Smooth muscle cell of the brain vasculature (primary cell): Measurements from ENCODE around the gene SPINK1.
"Not testable (repeated sequence)": the region's sequence is repeated elsewhere in the genome, so short reads cannot be mapped to it uniquely, and the experiment has no call there.

Experiments
- DNase-seq: peaks from one replicate; pipeline ENCODE4 v3.0.0-alpha.2; 2012; ENCODE audit warnings: low read depth, low spot score

SPINK1 gene

DNA sequence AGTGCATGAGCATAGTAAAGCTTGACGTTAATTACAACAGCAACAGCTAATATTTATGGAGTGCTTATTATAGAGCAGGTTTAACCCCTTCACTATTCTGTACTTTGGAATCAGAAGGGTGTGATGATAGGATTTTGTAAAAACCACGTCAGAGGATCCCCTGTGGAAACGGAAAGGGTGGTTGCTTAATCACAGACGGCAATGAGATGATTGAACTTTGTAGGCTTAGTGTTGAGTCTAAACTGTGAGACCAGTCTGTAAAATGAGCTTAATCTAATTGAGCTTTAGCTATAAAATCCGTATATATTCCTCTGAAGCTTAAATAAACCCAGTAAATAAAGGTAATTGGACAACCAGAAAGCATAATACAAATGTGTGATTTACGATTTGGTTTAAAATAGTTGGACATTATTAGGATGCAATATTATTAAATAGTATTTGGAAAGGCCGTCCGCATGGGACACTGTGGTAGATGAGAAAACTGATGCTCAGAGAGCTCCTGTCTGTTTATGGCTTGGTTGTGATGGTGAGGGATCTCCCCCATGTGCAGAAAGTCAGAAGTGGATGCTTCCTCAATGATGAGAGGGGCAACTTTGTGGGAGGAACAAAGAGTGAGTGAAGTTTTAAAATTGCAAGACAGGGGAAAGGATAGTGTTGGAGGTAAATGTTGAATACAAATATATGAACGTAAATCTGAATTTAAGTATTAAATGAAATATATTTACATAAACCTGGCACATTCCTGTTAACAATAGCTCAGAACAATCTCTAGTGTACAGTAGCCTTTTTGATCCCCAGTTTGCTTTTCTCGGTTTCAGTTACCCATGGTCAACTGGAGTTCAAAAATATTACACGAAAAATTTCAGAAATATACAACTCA, 23.7 kb upstream of the SPINK1 start:
- DNase-seq = no peak

DNA sequence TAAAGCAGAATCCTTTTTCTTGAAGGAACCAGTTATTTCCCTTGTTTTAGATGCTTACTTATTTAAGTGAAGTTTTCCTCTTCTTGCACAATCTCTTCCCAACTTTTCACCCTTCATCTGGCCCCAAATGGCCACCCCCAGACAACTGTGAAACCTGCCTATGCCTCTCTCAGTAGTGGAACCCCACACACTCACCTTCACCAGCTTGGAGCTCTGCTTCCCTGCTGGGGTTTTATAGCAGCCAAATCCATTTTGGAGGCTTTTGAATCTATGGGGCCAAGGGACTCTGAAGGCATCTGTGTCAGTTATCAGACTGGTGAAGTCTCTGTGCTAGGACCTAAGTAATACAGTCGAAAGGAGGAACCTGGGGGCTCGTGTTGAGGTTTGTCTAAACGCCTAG, 22.9 kb upstream of the SPINK1 start:
- DNase-seq = no peak

DNA sequence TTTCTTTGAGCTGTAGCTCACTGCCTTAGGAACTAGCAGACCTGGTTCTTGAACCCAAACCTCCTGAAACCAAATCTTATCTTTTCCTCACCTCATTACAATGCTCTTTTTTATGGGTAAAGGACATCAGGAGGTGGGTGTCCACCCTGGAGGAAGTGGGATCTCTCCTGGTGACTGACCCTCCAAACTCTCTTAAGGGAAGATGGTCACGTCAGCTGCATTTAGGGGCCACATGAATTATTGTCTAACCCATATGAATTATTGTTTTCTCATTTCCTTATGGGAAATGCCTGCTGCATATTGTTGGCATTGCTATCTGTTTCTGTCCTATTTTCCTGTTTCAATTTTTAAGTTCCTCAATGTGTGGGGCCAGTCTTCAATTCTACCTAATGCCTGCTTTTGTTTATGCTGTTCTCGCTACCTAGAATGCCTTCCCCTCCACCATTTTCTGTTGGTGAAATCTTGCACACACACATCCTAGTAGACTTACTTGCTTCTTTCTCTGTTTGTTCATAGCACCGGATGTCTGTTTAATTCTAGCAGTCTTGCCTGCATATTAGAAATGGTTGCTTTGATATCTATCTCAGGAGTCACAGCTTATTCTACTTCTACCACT, 22.0 kb upstream of the SPINK1 start:
- no peak for DNase-seq

DNA sequence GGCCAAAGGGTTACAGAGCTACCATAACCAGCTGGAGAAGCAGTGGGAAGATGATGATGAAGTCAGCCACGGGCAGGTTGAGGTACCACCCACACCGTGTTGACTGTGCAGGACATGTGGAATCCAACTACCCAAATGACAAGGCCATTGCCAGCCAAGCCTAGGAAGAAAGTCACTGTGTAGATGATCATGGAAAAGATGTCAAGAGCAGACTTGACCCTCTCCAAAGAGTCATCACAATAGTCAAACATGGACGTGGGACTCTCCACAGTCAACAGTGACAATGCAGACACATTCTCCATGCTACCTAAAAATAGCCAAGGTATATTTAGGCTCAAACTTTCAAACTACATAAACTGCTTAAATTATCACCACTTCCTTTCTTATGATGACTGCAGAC, 20.9 kb upstream of the SPINK1 start:
- no peak for DNase-seq

DNA sequence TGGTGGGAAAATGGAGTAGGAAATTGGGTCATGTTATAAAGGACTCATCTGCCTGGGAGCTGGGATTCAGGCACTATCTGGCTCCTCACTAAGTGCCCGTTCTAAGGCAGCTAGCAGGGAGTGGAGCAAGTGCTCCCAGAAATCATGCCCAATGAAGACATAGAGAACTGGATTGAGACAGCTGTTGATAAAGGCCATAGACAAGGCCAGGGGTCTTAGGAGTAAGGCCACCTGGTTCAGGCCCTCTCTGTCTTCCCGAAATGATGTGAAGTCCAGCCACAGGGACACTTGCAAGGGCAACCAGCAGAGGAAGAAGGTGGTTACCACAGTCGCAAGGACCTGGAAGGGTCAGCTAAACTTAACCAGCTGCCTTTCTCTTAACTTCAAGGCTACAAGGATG, 20.1 kb upstream of the SPINK1 start:
- no peak for DNase-seq

DNA sequence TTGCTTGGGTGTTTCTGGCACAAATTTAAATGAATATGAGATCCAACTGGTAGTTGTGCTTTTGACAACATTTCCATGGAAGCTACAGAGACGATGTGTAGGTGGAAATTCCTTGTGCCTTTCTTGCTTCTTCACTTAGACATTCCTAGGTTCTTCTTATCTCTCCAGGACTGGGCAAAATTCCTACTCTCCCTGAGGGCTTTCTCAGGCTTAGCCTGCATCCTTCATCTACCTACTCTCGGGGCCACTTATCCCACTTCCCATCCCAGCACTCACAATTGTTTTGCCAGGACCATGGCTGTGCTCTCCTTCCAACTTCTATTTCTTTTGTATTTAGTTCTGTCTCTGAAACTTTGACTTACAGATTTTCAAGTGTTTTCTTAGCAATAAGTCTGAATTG, 17.8 kb upstream of the SPINK1 start:
- DNase-seq = no peak

DNA sequence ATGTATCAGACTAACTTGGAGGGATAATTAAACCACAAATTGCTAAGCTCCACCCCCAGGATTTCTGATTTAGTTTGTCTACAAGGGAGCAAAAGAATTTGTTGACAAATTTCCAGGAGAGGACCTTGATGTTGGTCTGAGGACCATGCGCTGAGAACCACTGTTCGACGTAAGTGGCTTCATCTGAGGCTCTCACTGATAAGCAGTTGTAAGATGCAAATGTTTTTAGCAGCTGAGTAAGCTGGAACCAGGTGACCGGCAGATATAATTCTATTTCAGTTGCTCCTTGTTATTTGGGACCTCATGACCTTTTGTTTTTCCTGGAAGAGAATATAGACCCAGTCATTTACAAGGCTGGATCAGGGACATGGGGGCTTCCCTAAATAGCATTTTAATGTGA, 14.1 kb upstream of the SPINK1 start:
- no peak for DNase-seq

DNA sequence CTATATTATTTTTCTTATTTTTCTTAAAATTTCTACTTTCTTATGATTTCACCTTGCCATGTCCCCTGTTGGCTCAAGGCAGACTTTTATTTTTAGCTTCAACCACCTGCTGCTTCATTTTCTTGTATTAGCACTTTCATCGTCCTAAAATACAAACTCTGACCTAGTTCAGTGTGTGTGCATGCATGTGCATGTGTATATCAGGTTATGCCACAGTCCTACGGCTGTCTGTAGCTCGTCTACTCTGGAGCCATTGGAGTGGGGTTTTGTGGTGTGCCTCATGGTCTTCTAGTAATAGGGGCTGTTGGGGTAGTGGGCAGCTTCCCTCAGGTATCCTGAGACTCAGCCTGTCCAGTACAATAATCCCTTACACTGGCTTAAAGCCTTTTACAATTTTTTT, 13.4 kb upstream of the SPINK1 start:
- no peak for DNase-seq

DNA sequence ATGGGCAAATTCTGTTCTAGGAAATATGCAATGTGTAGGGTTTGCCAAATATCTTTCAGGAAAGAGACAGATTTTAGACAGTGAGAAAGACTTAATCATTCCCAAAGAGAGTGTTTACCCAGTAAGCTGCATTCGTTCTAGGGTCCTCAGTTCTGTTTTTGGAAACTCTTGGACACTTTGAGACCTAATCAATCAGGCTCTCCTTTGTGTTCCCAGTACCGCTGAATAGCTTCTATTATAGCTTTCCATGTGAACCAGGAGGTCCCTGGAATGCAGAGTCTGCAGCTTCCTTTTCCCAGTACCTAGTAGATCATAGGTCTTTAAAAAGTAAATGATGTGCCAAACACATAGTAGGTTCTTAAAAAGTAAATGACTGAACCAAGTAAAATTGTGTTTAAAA, 11.4 kb upstream of the SPINK1 start:
- DNase-seq = no peak

DNA sequence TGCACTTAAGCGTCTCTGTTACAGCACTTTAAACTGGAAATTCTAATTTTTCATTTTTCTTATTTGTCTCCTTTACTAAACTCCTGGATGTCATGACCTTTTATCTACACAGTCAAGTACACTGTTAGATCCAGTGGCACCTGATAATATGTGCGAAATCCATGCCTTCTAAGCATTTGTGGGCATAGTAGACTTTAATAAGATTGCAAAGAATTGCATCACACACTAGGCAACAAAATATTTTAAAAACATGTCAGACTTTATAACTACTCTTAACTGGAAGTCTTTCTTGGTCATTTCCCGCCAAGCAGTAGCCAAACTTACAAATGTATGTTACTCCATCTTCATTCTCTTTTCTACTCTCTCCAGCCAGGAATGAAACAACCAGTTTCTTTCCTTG, 5.0 kb upstream of the SPINK1 start:
- no peak for DNase-seq

DNA sequence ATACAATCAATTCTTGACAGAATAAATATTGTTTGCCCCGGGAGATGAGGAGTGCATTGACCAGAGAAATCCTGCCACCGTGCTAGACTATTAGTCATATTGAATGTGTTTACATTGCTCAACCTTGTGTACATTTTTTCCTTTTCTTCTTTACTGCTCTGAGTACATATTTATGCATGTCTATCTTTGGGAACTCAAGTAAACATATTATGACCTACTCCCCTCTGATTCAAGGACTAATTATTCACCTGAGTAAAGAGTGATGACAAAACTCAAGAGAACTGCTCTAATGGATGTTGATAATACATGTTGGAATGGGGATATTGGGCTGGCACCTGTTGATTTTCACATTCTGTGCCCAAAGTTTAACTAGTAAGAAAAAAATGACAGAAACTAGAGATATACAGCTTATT, 3.9 kb upstream of the SPINK1 start:
- no peak for DNase-seq

DNA sequence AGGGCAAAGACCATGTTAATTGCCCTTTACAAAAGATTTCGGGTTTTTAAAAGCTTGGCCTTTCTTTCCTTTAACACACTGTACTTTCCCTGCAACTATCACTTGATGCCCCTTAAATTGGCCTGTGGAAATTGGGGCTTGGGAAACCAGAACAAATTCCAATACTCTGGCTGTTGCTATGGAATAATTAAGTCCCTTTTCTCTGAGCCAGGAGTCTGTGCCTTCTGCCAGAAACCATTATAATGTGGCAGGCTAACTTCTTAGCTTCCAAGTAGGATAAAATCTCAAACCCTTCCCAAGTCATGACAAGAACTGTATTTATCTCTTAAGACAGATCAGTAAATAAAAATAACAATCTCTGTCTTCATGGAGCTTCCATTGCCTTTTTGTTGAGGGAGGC, 1.1 kb upstream of the SPINK1 start:
- DNase-seq = no peak

DNA sequence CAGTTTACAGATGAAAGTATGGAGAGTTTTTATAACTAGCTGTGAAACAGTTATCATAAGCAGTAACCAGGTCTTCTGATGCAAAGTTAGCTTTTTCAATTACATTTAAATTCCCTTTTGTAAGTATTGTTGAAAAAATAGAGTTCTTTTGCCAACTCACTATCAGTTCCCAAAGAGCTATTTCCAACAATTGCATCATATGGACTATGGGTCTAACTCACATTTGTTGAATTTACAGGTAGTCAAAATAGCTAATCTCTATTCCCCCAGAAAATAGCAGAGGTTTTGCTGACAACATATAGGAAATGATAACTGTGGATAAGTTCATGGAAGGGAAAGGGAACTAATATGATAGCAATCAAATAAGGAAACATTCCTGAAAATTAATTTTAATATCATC, 1.4 kb downstream of the SPINK1 start:
- DNase-seq = no peak

DNA sequence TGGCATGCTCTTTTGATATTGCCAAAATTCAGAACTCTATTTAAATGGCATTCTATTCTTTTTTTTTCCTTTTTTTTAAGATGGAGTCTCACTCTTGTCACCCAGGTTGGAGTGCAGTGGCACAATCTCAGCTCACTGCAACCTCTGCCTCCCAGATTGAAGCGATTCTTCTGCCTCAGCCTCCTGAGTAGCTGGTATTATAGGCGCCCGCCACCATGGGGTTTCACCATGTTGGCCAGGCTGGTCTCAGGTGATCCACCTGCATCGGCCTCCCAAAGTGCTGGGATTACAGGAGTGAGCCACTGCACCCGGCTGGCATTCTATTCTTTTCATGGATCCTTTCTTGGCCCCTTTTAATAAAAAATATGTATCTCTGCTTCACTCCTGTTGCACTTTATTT, 4.5 kb downstream of the SPINK1 start:
- not testable (repeated sequence) for DNase-seq

DNA sequence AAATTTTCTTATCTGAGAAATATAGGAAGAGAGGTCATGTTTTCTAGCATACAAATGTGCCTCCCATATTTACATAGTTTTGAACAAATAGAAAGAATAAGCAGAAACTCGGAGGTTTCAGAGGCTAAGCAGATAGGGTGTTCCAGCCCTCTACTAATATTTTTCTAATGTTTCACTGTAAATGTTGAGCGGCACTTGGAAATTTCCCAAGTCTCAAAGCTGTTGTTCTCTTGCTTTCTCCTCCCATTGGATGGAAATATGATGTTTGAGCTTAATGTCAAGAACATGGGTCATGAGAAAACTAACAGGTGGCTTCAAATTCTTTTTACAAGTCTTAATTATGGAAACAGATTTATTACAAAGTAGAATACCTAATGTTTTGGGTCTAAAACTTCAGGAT, 5.1 kb downstream of the SPINK1 start:
- no peak for DNase-seq

DNA sequence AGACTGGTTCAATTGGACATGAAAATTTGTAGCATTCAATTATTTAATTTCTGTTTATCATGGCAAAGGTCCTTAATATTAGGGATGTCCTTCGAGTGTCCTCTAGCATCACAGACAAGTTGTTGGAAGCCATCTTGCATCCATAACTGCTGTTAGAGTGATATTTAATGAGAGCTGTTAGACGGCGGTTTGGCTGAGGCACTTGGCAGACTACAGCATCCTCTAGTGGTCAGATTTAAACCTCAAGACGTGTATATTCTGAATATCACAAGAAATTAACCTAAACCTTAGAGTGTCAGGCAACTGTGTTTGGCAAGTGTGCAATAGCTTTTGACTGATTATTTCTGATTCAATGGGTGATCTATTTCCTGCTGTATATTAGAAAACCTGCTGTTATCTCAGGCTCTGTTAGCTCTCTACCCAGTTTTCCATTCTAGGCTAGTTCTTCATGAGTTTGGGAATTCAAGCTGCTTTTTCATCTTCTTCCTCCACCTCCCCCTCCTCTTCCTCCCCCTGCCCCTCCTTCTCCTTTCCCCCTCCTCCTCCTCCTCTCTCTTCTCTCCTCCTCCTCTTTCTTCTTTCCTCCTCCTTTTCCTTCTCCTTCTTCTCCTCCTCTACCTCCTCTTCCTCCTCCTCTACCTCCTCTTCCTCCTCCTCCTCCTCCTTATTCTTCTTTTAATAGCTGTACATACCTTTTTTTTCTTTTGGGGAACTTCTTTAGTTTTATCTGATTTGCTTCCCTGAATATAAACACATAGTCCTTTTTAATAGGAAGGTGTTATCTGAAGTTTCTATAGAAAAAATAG, 8.6 kb downstream of the SPINK1 start:
- DNase-seq = peak; percentile 40

DNA sequence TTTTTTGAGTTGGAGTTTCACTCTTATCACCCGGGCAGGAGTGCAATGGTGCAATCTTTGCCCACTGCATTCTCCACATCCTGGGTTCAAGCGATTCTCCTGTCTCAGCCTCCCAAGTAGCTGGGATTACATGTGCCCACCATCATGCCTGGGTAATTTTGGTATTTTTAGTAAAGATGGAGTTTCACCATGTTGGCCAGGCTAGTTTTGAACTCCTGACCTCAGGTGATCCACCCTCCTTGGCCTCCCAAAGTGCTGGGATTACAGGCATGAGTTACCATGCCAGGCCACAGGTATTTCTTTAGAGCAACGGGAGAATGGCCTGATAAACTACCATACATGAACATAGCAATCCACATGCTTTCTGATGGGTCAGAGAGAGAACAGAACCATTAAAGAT, 9.2 kb downstream of the SPINK1 start:
- DNase-seq = not testable (repeated sequence)

DNA sequence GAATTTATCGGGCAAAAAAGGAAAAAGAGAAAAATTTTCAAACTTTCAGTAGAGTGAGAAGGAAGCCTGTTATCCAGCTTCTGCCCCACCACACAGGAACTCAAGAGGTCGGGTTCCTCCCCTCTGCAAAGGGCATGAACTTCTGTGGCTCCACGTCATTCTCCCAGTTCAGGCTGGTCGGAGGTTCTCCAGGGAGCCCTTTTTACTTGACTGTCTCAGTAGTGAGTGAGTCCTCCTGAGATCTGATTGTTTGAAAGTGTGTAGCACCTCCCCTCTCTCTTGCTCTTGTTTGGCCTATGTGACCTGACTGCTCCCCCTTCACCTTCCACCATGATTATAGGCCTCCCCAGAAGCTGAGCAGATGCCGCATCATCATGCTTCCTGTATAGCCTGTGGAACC, 9.7 kb downstream of the SPINK1 start:
- DNase-seq = no peak

DNA sequence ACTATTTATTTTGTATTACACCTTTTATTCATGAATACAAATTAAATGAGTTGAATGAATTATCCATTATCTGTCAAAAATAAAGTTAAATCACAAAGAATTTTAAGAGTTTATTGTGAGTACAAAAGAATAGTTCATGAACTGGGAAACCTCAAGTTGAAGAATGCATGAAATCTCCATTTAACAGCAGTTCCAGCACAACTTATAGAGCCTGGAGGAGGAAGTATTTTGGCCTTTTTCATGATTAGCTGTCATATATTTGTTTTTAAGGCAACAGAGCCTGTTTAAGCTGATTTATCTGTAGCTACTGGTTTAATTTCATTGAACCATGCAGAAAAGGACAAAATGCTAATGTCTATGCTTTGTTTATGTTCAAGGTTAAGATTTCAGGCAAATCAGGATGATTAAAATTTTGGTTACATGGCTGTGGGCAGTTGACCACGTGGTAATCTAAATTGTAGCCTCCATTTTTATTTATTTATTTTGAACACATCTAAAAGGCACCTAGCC, 12.2 kb downstream of the SPINK1 start:
- DNase-seq = no peak

DNA sequence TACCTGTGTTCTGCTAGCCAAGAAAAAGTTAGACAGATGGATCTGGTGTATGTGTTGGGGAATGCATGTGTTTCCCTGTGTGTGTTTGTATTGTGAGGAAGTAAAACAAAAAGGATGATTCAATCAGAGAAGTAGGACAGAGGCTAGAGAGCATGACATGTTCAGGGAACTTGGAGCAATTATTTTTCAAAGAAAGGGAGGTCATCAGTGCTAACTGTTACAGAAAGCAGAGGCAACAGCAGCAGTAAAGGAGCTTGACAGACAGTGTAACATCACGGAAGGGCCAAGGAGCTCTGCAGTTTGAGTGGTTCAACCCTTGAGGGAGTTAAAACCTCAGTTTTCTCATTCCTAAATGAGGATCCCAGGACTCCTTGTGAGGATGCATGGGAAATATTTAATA, 13.2 kb downstream of the SPINK1 start:
- no peak for DNase-seq

DNA sequence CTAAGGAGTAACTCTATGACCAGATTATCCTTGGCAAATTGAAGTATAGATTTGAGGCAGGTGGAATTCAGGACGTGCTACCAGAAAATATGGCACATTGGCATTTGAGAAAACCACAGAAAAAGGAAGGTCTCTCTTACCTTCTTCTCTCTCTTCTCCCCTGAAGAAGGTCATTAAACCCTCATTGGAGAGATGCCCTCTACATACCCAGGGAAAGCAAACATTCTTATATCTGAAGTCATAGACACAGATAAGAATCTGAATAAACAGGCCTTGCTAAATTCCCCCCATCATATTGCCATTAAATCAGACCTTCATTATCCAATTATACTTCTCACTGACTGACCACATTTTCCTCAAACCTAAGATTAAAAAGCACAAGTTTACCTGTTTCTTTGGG, 17.8 kb downstream of the SPINK1 start:
- DNase-seq = no peak
